ENCODE measurements around the gene PRPF8. TPM values are rescaled to one million over a fixed set of nuclear protein-coding genes. Genes with fewer than 3 reads are reported as not detected.

The PRPF8 gene
- 213 and 248 TPM in 2 replicates for total RNA-seq

GRCh38 chr17:1684378-1685189 lies at the start of gene PRPF8:
Gene PRPF8, minus strand, starts transcription at chr17:1684867. Its CDS starts 296 bp downstream, at chr17:1684571.

GRCh38 chr17:1724351-1724868 lies 39.7 kb upstream of the PRPF8 start, which contains the start of gene WDR81:
Gene WDR81, plus strand, starts transcription at chr17:1724704. Its CDS starts 256 bp downstream, at chr17:1724960.

DNA sequence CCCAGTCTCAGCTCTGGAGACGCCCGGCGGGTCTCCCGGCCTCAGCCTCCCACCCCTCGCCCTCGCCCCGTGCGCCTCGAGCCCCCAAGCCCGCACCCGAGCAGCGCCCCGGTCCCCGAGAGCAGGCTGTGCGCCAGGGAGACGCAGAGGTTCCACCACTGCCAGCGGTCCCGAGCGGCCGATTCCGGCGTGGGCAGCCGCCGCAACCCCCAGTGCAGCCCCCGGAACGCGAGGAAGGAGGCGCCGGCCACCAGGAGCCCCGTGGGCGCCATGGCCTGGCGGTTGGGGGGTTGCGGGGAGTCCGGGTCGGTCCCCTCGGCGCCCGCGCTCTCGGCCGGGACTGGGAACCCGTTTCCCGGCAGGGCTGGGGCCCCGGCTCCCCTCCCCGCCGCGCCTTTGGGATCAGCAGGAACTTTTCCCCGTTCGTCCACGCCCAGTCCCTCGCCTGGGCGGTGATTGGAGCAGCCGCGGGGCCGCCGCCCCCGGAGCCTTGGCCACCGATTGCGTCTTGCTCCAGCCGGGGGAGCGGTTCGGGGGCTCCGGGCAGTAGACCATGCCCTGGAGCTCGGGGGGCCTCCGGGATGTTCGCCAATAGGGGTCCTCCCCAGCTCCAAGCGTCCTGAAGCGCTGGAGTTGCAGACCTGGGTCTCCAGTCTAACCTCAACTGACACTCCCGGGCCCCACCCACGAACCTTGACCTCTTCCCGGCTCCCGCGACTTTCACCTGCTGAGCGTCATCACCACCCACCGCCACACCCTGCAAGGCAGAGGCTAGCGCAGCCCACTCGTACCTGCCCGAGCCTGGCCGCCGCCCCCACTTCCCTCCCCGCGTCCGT lies 25.5 kb upstream of the PRPF8 start, which contains the start of gene TLCD2:
Gene TLCD2 (minus strand): TSS at position 407 of the 836 bp plus-strand sequence. CDS start 135 bp downstream, at position 272.

DNA sequence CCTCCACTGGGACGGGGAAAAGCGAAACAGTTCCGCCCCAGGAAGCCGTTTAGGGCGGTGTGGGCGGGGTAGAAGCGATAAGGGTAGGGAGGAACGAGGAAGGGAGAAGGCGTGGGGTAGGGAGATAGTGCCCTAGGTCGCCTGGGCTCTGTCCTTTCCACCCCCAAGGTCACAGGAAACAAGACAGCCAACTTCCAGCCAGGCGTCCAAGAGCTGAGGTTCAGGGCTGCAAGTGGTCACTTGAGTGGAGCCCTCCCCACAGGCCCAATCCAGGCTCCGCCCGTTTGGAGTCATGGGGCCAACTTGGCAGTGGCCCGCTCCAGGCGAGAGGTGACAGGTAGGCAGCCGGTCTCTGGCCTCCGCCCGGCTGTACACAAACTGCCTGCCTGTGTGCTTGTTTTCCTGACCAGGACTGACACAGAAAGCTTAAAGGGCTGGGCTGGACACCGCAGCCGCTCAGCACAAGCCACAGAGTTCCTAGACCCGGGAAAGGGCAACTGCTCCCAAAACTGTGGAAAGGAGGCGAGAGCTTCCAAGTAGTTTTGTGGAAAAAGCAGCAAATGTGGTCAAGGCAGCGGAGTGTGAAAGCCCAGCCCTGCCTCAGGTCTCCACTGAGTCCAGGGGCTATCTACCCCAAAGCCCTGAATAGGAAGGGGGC lies 34.7 kb downstream of the PRPF8 start, which contains the start of gene RILP:
Gene RILP (minus strand): TSS at position 23 of the 658 bp plus-strand sequence. CDS start 62 bp downstream, outside the sequence.

GRCh38 chr17:1645207-1646171 lies 39.2 kb downstream of the PRPF8 start, which contains the start of gene SCARF1:
Gene SCARF1, minus strand, starts transcription at chr17:1645732. Its CDS starts 35 bp downstream, at chr17:1645697.

DNA sequence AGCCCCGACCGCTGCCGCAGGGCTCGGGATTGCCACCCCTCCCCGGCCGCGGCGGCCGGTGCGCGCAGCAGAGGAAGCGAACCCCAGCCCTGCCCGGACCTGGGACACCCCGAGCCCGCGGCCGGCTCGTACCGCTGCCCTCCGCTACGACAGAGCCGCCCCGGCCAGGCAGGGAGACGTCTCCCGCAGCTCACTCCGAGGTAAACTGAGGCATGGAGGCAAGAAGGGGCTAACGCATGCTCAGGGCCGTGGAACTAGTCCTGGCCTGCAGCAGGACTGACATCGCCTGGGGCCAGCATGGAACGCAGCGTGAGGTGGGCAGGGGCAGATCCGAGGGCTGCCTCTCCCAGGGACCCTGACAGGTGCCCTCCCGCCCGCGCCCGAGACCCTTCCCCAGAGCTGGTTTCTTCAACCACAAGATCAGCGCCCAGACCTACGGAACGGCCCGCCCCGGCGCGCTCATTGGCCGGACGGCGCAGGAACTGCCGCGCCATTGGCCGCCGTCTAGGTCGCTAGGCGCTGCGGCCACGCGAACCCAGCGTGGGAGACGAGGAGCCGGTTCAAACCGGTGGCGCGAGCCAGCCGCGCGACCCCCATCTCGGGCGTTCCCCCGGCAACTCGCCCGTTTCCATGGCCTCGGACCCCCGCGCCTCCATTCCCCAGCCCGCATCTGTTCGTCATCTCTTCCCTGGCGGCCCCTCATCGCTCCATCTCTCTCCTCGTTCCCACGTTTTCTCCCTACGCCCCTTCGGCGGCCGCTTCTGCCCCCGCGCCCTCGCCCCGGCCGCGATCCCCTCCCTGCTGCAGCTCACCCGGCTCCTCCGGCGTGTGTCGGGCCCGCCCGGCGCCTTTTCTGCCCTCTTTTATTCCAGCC lies 56.4 kb downstream of the PRPF8 start, which contains the start of gene SLC43A2:
Gene SLC43A2 (minus strand): TSS at position 853 of the 874 bp plus-strand sequence. CDS start 960 bp downstream, outside the sequence.

Small RNA genes within 50 kb of the gene (small RNA-seq; reads per million reads assigned to genes)
- not detected for gene RN7SL105P

Other genes with a start within 250 kb of the PRPF8 start
- 151 and 157 TPM in 2 replicates for gene CRK, start 228.6 kb downstream of the PRPF8 start, total RNA-seq
- gene MYO1C, start 192.2 kb downstream of the PRPF8 start, total RNA-seq = 176 and 210 TPM in 2 replicates
- 38.0 and 39.6 TPM in 2 replicates for gene INPP5K, start 168.3 kb downstream of the PRPF8 start, total RNA-seq
- 53.2 and 54.3 TPM in 2 replicates for gene PITPNA, start 122.1 kb downstream of the PRPF8 start, total RNA-seq
- gene SLC43A2, start 56.0 kb downstream of the PRPF8 start, total RNA-seq = 16.6 and 29.0 TPM in 2 replicates
- 90.2 and 95.1 TPM in 2 replicates for gene SCARF1, start 39.1 kb downstream of the PRPF8 start, total RNA-seq
- 9.2 and 12.9 TPM in 2 replicates for gene RILP, start 35.0 kb downstream of the PRPF8 start, total RNA-seq
- gene TLCD2, start 25.5 kb upstream of the PRPF8 start, total RNA-seq = 1.2 and 1.6 TPM in 2 replicates
- 13.3 and 19.2 TPM in 2 replicates for gene WDR81, start 39.8 kb upstream of the PRPF8 start, total RNA-seq
- gene SERPINF2, start 58.0 kb upstream of the PRPF8 start, total RNA-seq = not detected in 2 replicates
- 0.40 TPM in 1 of 2 replicates, not detected in the other for gene SERPINF1, start 77.2 kb upstream of the PRPF8 start, total RNA-seq
- 10.8 and 14.1 TPM in 2 replicates for gene SMYD4, start 145.0 kb upstream of the PRPF8 start, total RNA-seq
- gene RPA1, start 145.1 kb upstream of the PRPF8 start, total RNA-seq = 41.0 and 47.2 TPM in 2 replicates